ENCODE results near the gene GMDS.

Gene GMDS

GRCh38 chr6:1786455-1787453 lies 458.7 kb downstream of the GMDS start:
- DNase-seq, result peak in 1 of 2 donors; percentile 4

- DNase-seq, result no peak
Measured at GRCh38 chr6:1784422-1784884, 461.0 kb downstream of the GMDS start.

- no peak for DNase-seq
Measured at GRCh38 chr6:1781817-1782184, 463.6 kb downstream of the GMDS start.

- DNase-seq, result no peak
Measured at GRCh38 chr6:1781152-1781816, 464.1 kb downstream of the GMDS start.

- DNase-seq, result no peak
Measured at GRCh38 chr6:1780251-1780867, 465.0 kb downstream of the GMDS start.

- DNase-seq, result no peak
Measured at GRCh38 chr6:1778686-1779235, 466.6 kb downstream of the GMDS start.

- DNase-seq, result no peak
Measured at GRCh38 chr6:1777921-1778685, 467.3 kb downstream of the GMDS start.

GRCh38 chr6:1775441-1775840 lies 470.0 kb downstream of the GMDS start:
- DNase-seq, result no peak

GRCh38 chr6:1774226-1774915 lies 471.0 kb downstream of the GMDS start:
- DNase-seq, result no peak

GRCh38 chr6:1773700-1774099 lies 471.7 kb downstream of the GMDS start:
- DNase-seq, result no peak

GRCh38 chr6:1770968-1771723 lies 474.3 kb downstream of the GMDS start:
- DNase-seq, result no peak

- DNase-seq, result peak in 1 of 2 donors; percentile 37
Measured at GRCh38 chr6:1770435-1770843, 475.0 kb downstream of the GMDS start.

- DNase-seq, result no peak
Measured at GRCh38 chr6:1767481-1768246, 477.7 kb downstream of the GMDS start.

GRCh38 chr6:1766654-1767053 lies 478.8 kb downstream of the GMDS start:
- DNase-seq, result no peak

- DNase-seq, result no peak
Measured at GRCh38 chr6:1765160-1765903, 480.1 kb downstream of the GMDS start.

GRCh38 chr6:1764397-1764987 lies 480.9 kb downstream of the GMDS start:
- no peak for DNase-seq

- DNase-seq, result no peak
Measured at GRCh38 chr6:1763404-1763803, 482.0 kb downstream of the GMDS start.

GRCh38 chr6:1762203-1762602 lies 483.2 kb downstream of the GMDS start:
- DNase-seq, result no peak

GRCh38 chr6:1761477-1761877 lies 483.9 kb downstream of the GMDS start:
- no peak for DNase-seq

All from CD4-positive, alpha-beta T cell treated with Interferon alpha-2 for 1 hour (primary cell).